ENCODE measurements around the gene STEAP1B.

GRCh38 chr7:22420973-22421635, 78.9 kb downstream of the STEAP1B start:
- TF ChIP-seq CTCF (conservative IDR thresholded peaks at IDR 0.05; ENCODE audit: low read depth, low read length) (no peak), RAD21 (IDR thresholded peaks at IDR 0.05; ENCODE audit: low read length) (no peak), CEBPB (IDR thresholded peaks at IDR 0.05; ENCODE audit: low read depth, low read length) (no peak), POLR2A (IDR thresholded peaks at IDR 0.05; ENCODE audit: low read depth, low read length) (no peak), MAZ (IDR thresholded peaks at IDR 0.05; ENCODE audit: borderline replicate concordance, low read depth, low read length) (no peak), BHLHE40 (IDR thresholded peaks at IDR 0.05; ENCODE audit: low read depth, low read length) (no peak), CHD1 (IDR thresholded peaks at IDR 0.05; ENCODE audit: low read depth, low read length) (no peak), RFX5 (IDR thresholded peaks at IDR 0.05; ENCODE audit: low read depth, low read length) (no peak)
